Gastroesophageal sphincter (tissue), 4 donors: Measurements from ENCODE around the gene SASH1. TPM values are rescaled to one million over a fixed set of nuclear protein-coding genes. Genes with fewer than 3 reads are reported as not detected.
A peak's percentile ranks its signal among the peaks of the same experiment; 100 is the strongest.

Experiments used
- ATAC-seq: fragments of 150-250 bp; one replicate; pipeline ENCODE4 v1.9.1; 2016; ENCODE audit warnings: mild to moderate bottlenecking, moderate library complexity
- H3K27ac ChIP-seq, 4 donors: fragments of 200-600 bp; sonication (generic) in 3 of 4; 1 replicate in 3 of 4; 2 replicates in 1 of 4; pipeline ENCODE4 v1.5.1; 2016 to 2019
- H3K27me3 ChIP-seq: fragments of 200-600 bp; sonication (generic); one replicate; pipeline ENCODE4 v1.5.1; 2019
- H3K36me3 ChIP-seq, 2 donors: fragments of 200-600 bp; sonication (generic); one replicate each; pipeline ENCODE4 v1.5.1; 2019; ENCODE audit warnings: control low read depth in 1 of 2
- H3K4me1 ChIP-seq, 3 donors: fragments of 200-600 bp; sonication (generic); 1 replicate in 2 of 3; 2 replicates in 1 of 3; pipeline ENCODE4 v1.5.1; 2016 to 2019; ENCODE audit warnings: control low read depth in 2 of 3
- H3K4me3 ChIP-seq, 2 donors: fragments of 200-600 bp; sonication (generic); one replicate each; pipeline ENCODE4 v1.5.1; 2019; ENCODE audit warnings: mild to moderate bottlenecking in 1 of 2, moderate library complexity in 1 of 2
- H3K9me3 ChIP-seq, 3 donors: fragments of 200-600 bp; sonication (generic); one replicate each; pipeline ENCODE4 v1.5.1; 2017 to 2019; ENCODE audit warnings: control low read depth in 2 of 3
- EP300 ChIP-seq: sonication (generic); formaldehyde crosslinking; IDR thresholded peaks from one replicate; pipeline ENCODE4 v1.6.1; 2017; ENCODE audit warnings: antibody characterized with exemption, mild to moderate bottlenecking
- POLR2A ChIP-seq, 2 donors: fragments of 450-650 bp; IDR thresholded peaks; one replicate each; pipeline ENCODE4 v1.6.1; 2017; ENCODE audit warnings: antibody characterized with exemption in 2 of 2, mild to moderate bottlenecking in 2 of 2, moderate library complexity in 1 of 2
- POLR2AphosphoS5 ChIP-seq: sonication (generic); formaldehyde crosslinking; IDR thresholded peaks from one replicate; pipeline ENCODE4 v1.6.1; 2017; ENCODE audit warnings: antibody characterized with exemption
- WGBS, 2 donors: methylation state at CpG; one replicate each; pipeline ENCODE4 v1.1.5; 2018; ENCODE audit warnings: low coverage in 1 of 2; 5-methylcytosine and 5-hydroxymethylcytosine counted together
- total RNA-seq, 4 donors: library from RNA; depleted of rRNA; stranded (reverse); fragments of >200 nt; gene quantifications; one replicate each; pipeline ENCODE4 v1.1.0, GENCODE V29; 2016
- TF ChIP-seq, protein P1 (sequence below), 4 experiments: fragments of 200-600 bp in 2 of 4; fragments of 450-650 bp in 2 of 4; sonication (generic) in 1 of 4; IDR thresholded peaks; one replicate each; pipeline ENCODE4 v1.5.1; 2017 to 2019; ENCODE audit warnings: antibody characterized with exemption in 4 of 4, mild to moderate bottlenecking in 2 of 4, moderate library complexity in 2 of 4

SASH1 gene
- total RNA-seq, 4 donors from 2014 or later, result 48.9 to 78.9 (median 64.6) TPM

DNA sequence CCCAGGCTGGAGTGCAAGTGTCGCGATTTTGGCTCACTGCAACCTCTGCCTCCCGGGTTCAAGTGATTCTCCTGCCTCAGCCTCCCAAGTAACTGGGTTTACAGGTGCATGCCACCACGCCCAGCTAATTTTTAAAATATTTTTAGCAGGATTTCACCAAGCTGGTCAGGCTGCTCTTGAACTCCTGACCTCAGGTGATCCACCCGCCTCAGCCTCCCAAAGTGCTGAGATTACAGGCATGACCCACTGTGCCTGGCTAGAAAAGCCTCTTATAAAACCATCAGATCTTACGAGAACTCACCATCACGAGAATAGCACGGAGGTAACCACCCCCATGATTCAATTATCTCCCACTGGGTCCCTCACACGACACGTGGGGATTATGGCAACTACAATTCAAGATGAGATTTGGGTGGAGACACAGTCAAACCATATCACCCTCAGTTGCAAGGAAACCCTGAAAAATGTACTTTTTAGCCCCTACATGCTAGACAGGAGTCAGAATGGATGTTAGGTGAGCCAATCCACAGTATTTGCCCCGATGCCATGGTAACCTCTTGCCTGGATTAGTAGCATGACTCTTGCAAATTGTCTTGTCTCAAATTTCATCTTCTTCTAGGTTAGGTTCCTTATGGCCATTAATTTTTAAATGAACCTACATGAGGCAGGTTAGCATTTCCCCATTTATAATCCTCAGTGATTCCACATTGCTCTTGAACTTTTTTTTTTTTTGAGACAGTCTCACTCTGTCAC is 17.1 kb upstream of the SASH1 start:
- no peak for ATAC-seq
- Histone ChIP-seq H3K27ac (no peak overlapping the region), H3K36me3 (no peaks in the 10 kb centered on the region), H3K4me3 (no peak overlapping the region), H3K4me1 (peaks cover 0 to 18% (median 16%) of the 10 kb centered on the region in 3 donors), H3K27me3 (no peaks in the 10 kb centered on the region), H3K9me3 (no peaks in the 10 kb centered on the region)
- no peak for TF ChIP-seq POLR2A (IDR thresholded peaks at IDR 0.05)
- TF ChIP-seq EP300, result no peak
- TF ChIP-seq, protein P1, sequence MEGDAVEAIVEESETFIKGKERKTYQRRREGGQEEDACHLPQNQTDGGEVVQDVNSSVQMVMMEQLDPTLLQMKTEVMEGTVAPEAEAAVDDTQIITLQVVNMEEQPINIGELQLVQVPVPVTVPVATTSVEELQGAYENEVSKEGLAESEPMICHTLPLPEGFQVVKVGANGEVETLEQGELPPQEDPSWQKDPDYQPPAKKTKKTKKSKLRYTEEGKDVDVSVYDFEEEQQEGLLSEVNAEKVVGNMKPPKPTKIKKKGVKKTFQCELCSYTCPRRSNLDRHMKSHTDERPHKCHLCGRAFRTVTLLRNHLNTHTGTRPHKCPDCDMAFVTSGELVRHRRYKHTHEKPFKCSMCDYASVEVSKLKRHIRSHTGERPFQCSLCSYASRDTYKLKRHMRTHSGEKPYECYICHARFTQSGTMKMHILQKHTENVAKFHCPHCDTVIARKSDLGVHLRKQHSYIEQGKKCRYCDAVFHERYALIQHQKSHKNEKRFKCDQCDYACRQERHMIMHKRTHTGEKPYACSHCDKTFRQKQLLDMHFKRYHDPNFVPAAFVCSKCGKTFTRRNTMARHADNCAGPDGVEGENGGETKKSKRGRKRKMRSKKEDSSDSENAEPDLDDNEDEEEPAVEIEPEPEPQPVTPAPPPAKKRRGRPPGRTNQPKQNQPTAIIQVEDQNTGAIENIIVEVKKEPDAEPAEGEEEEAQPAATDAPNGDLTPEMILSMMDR (IDR thresholded peaks at IDR 0.05), result no peak
- TF ChIP-seq POLR2AphosphoS5, result no peak
- WGBS, 2 donors, result 92 to 99% methylated on average over 5 of the region's 11 CpGs

DNA sequence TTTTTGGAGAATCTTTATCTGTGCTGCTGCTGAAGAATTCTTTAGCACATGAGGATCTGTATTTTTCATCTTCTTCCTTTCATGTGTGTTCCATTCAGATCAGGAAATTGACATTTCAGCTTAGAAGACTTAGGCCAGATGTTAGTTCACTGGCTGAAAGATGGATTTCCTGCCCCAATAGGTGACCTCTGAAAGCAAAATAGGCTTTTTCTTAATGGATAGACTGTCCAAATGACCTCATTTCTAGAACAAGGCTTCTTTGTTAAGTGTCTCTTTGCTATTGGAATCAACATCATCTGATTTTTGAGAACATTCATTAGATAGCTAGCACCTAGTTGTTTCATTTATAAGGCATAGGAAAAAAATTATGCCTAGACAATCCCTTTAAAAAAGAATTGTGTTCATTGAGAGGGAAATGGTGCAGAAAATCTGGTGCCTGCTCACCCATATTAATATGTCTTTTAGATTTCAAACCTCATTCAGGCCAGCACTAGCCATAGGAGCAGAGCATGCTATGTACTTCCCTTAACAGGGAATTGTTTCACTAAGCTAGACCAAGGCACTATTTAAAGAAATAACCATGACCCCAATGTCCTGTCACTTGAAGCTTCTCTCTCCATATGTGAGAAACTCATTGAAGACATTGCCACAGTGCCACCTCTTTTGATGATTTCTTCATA is 13.6 kb upstream of the SASH1 start:
- Histone ChIP-seq H3K27ac (peak overlapping the region in 3 of 4 donors; percentile 24 to 53 (median 42)), H3K27me3 (no peaks in the 10 kb centered on the region), H3K4me1 (peaks cover 0 to 21% (median 19%) of the 10 kb centered on the region in 3 donors), H3K36me3 (no peaks in the 10 kb centered on the region), H3K9me3 (no peaks in the 10 kb centered on the region), H3K4me3 (no peak overlapping the region)
- no peak for TF ChIP-seq EP300
- TF ChIP-seq, protein P1 (IDR thresholded peaks at IDR 0.05), result no peak
- no peak for TF ChIP-seq POLR2A (IDR thresholded peaks at IDR 0.05)
- ATAC-seq, result no peak

DNA sequence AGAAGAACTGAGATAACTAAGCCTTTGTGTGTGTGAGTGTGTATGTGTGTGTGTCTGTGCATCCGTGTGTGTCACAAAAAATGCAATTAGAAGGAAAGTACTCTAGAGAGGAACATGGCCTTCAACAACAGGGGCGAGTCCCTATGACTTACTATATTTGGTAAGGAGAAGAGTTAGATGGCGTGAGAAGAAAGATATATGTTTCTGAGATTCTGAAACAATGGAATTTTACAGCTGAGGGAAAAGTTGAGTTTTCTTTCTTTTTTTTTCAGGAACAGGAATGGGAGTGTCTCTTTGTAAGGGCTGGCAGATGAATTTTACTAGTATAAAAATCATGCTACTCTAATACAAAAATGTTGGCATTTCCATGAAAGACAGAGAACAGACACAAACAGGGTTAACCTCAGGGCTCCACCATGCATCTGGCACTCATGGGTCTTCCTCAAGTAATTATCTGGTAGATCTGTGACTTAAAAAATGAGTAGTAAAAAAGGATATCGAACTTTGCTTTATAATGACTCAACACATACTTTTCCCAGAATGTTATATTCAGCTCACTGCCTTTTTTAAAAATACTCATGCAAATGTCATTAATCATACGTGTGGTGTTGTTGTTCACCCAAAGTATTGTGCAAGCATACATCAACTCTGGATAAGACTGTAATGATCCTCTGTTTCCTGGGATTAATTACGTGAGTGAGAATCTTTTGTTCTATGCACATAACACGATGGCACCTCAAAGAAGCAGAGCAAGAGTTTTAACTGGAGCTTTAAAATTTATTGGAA is 12.8 kb upstream of the SASH1 start:
- Histone ChIP-seq H3K4me3 (no peak overlapping the region), H3K9me3 (no peaks in the 10 kb centered on the region), H3K27ac (peak overlapping the region in 3 of 4 donors; percentile 24 to 53 (median 42)), H3K4me1 (peaks cover 0 to 21% (median 19%) of the 10 kb centered on the region in 3 donors), H3K27me3 (no peaks in the 10 kb centered on the region), H3K36me3 (no peaks in the 10 kb centered on the region)
- ATAC-seq, result peak; percentile 68
- 33 to 52% methylated on average over 7 of the region's 7 CpGs for WGBS, 2 donors
- TF ChIP-seq POLR2AphosphoS5 (peak; percentile 61), POLR2A (IDR thresholded peaks at IDR 0.05) (no peak)

DNA sequence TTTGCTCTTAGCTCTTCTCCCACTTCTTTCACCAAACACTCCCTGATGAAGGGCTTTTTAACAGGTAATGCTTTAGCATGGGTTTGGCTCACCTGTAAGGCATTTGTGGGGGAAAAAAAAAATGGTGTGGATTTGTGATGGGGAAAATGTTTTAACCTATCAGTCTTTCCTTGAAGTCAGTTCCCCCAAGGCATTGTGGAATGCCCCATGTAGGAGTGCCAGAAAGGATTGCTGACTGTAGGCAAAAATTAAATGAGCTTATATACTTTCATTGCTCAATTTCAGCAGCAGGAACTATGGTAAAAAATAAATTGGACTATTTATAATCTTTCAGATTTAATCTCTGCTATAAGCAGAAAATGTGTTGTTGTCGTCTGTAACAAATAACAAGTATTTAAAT is 10.6 kb upstream of the SASH1 start:
- H3K4me1 ChIP-seq, result peaks cover 0 to 21% (median 19%) of the 10 kb centered on the region in 3 donors
- H3K36me3 ChIP-seq, result no peaks in the 10 kb centered on the region
- no peaks in the 10 kb centered on the region for H3K9me3 ChIP-seq
- no peak for ATAC-seq
- TF ChIP-seq POLR2A (IDR thresholded peaks at IDR 0.05) (no peak), POLR2AphosphoS5 (no peak)
- TF ChIP-seq, protein P1 (IDR thresholded peaks at IDR 0.05), result no peak
- no peaks in the 10 kb centered on the region for H3K27me3 ChIP-seq
- WGBS, 2 donors, result 91 to 94% methylated on average over 1 of the region's 1 CpG
- H3K4me3 ChIP-seq, result no peak overlapping the region
- H3K27ac ChIP-seq, result no peak overlapping the region

DNA sequence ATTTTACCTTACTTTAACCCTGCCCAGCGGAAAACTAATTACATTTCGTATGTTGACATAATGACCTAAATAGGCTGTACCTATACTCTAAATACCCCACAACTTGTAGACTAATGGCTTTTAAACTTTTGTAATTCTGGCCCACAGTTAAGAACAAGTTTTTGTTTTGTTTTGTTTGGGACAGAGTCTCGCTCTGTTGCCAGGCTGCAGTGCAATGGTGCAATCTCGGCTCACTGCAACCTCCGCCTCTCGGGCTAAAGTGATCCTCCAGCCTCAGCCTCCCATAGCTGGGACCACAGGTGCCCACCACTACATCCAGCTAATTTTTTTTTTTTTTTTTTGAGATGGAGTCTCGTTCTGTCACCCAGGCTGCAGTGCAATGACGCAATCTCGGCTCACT is 5.7 kb upstream of the SASH1 start:
- Histone ChIP-seq H3K9me3 (no peaks in the 10 kb centered on the region), H3K4me3 (no peak overlapping the region), H3K4me1 (peaks cover 0 to 12% (median 0%) of the 10 kb centered on the region in 3 donors), H3K27me3 (no peaks in the 10 kb centered on the region), H3K27ac (no peak overlapping the region), H3K36me3 (no peaks in the 10 kb centered on the region)
- no peak for ATAC-seq
- WGBS, 2 donors, result 93 to 100% methylated on average over 4 of the region's 9 CpGs
- TF ChIP-seq EP300 (no peak), POLR2A (IDR thresholded peaks at IDR 0.05) (no peak), POLR2AphosphoS5 (no peak)
- TF ChIP-seq, protein P1 (IDR thresholded peaks at IDR 0.05), result no peak
